Measurements from ENCODE around the gene RBM39. TPM values are rescaled to one million over a fixed set of nuclear protein-coding genes. Genes with fewer than 3 reads are reported as not detected.
A peak's percentile ranks its signal among the peaks of the same experiment; 100 is the strongest.

RBM39 gene
- total RNA-seq, 1 donor from 2014 or later, result 208 TPM

DNA sequence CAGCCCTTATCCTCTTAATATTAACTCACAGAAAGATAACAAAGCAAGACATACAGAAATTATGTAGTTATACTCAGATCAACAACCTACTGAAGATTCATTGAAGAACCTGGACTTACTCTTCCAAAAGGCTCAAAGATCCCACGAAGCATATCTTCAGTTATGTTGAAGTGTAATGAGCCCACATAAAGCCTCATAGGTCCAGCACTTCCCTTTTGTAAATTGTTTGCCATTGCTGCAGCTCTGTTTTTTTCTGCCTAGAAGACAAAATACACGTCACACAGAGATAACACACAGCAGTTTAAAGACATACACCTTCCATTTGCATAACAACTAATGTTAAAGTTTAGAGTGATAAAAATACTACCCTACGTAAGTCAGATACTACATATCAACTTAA lies 20.4 kb downstream of the RBM39 start:
- H3K9me3 Mint-ChIP-seq (ENCODE audit: unreplicated experiment), result no peaks in the 10 kb centered on the region
- no peaks in the 10 kb centered on the region for H3K9me3 ChIP-seq (ENCODE audit: insufficient read depth, low read depth, low read length)
- H3K36me3 Mint-ChIP-seq (ENCODE audit: low read depth, unreplicated experiment), result peaks cover 26% of the 10 kb centered on the region
- H3K4me2 ChIP-seq (ENCODE audit: low read length), result no peak overlapping the region
- H3K27ac Mint-ChIP-seq (ENCODE audit: unreplicated experiment), result peak overlapping the region; percentile 34
- FAIRE-seq (no peak), DNase-seq (ENCODE audit: low read depth) (no peak)
- peaks cover 98% of the 10 kb centered on the region for H4K20me1 ChIP-seq (ENCODE audit: insufficient read depth, low read length)
- H3K4me1 ChIP-seq (ENCODE audit: insufficient read depth, low read length), result peaks cover 4% of the 10 kb centered on the region
- H3K4me3 ChIP-seq (ENCODE audit: insufficient read depth, low read depth, low read length), result no peak overlapping the region
- H3K79me2 ChIP-seq (ENCODE audit: insufficient read depth, low read length), result peaks cover 99% of the 10 kb centered on the region
- no peaks in the 10 kb centered on the region for H3K27me3 Mint-ChIP-seq (ENCODE audit: low read depth, unreplicated experiment)
- peaks cover 8% of the 10 kb centered on the region for H3K4me1 Mint-ChIP-seq (ENCODE audit: low read depth, unreplicated experiment)
- no peak overlapping the region for H2AFZ ChIP-seq (ENCODE audit: low read depth, low read length)
- no peak overlapping the region for H3K4me3 Mint-ChIP-seq (ENCODE audit: unreplicated experiment)
- no peak overlapping the region for H3K9ac ChIP-seq (ENCODE audit: low read length)
- H3K27me3 ChIP-seq (ENCODE audit: insufficient read depth, low read length), result no peaks in the 10 kb centered on the region
- no peak for TF ChIP-seq EZH2 (IDR thresholded peaks at IDR 0.05; ENCODE audit: insufficient read depth, low read length)
- TF ChIP-seq, protein P1, sequence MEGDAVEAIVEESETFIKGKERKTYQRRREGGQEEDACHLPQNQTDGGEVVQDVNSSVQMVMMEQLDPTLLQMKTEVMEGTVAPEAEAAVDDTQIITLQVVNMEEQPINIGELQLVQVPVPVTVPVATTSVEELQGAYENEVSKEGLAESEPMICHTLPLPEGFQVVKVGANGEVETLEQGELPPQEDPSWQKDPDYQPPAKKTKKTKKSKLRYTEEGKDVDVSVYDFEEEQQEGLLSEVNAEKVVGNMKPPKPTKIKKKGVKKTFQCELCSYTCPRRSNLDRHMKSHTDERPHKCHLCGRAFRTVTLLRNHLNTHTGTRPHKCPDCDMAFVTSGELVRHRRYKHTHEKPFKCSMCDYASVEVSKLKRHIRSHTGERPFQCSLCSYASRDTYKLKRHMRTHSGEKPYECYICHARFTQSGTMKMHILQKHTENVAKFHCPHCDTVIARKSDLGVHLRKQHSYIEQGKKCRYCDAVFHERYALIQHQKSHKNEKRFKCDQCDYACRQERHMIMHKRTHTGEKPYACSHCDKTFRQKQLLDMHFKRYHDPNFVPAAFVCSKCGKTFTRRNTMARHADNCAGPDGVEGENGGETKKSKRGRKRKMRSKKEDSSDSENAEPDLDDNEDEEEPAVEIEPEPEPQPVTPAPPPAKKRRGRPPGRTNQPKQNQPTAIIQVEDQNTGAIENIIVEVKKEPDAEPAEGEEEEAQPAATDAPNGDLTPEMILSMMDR (IDR thresholded peaks at IDR 0.05; ENCODE audit: insufficient read depth, low read depth, low read length), result no peak
- H3K27ac ChIP-seq (ENCODE audit: low read depth, low read length), result no peak overlapping the region
- peaks cover 87% of the 10 kb centered on the region for H3K36me3 ChIP-seq (ENCODE audit: insufficient read depth, low read length)

DNA sequence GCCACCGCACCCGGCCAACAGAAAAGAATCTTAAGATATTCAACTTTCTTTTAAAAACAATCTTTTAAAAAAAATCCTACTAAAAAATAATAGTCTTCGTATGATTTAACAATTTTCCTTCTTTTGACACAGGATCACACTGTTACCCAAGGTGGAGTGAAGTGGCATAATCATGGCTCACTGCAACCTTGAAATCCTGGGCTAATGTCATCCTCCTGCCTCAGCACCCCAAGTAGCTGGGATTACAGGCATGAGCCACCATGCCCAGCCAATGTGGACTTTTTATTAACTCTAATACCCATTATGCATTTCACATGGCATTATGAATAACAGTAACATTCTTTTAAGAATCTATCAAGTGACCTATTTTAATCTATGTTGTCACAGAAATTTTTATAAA lies 20.8 kb downstream of the RBM39 start:
- H3K9me3 Mint-ChIP-seq (ENCODE audit: unreplicated experiment), result no peaks in the 10 kb centered on the region
- no peak overlapping the region for H3K4me3 ChIP-seq (ENCODE audit: insufficient read depth, low read depth, low read length)
- H3K27ac Mint-ChIP-seq (ENCODE audit: unreplicated experiment), result peak overlapping the region; percentile 34
- peaks cover 87% of the 10 kb centered on the region for H3K36me3 ChIP-seq (ENCODE audit: insufficient read depth, low read length)
- no peak overlapping the region for H2AFZ ChIP-seq (ENCODE audit: low read depth, low read length)
- TF ChIP-seq, protein P1 (IDR thresholded peaks at IDR 0.05; ENCODE audit: insufficient read depth, low read depth, low read length), result no peak
- TF ChIP-seq EZH2 (IDR thresholded peaks at IDR 0.05; ENCODE audit: insufficient read depth, low read length), result no peak
- no peaks in the 10 kb centered on the region for H3K27me3 ChIP-seq (ENCODE audit: insufficient read depth, low read length)
- H3K4me1 ChIP-seq (ENCODE audit: insufficient read depth, low read length), result peaks cover 4% of the 10 kb centered on the region
- H3K79me2 ChIP-seq (ENCODE audit: insufficient read depth, low read length), result peaks cover 99% of the 10 kb centered on the region
- peaks cover 98% of the 10 kb centered on the region for H4K20me1 ChIP-seq (ENCODE audit: insufficient read depth, low read length)
- H3K9me3 ChIP-seq (ENCODE audit: insufficient read depth, low read depth, low read length), result no peaks in the 10 kb centered on the region
- no peak for FAIRE-seq
- H3K27ac ChIP-seq (ENCODE audit: low read depth, low read length), result no peak overlapping the region
- no peak overlapping the region for H3K9ac ChIP-seq (ENCODE audit: low read length)
- peaks cover 8% of the 10 kb centered on the region for H3K4me1 Mint-ChIP-seq (ENCODE audit: low read depth, unreplicated experiment)
- DNase-seq (ENCODE audit: low read depth), result no peak
- H3K36me3 Mint-ChIP-seq (ENCODE audit: low read depth, unreplicated experiment), result peaks cover 24% of the 10 kb centered on the region
- no peaks in the 10 kb centered on the region for H3K27me3 Mint-ChIP-seq (ENCODE audit: low read depth, unreplicated experiment)
- H3K4me3 Mint-ChIP-seq (ENCODE audit: unreplicated experiment), result no peak overlapping the region
- no peak overlapping the region for H3K4me2 ChIP-seq (ENCODE audit: low read length)

DNA sequence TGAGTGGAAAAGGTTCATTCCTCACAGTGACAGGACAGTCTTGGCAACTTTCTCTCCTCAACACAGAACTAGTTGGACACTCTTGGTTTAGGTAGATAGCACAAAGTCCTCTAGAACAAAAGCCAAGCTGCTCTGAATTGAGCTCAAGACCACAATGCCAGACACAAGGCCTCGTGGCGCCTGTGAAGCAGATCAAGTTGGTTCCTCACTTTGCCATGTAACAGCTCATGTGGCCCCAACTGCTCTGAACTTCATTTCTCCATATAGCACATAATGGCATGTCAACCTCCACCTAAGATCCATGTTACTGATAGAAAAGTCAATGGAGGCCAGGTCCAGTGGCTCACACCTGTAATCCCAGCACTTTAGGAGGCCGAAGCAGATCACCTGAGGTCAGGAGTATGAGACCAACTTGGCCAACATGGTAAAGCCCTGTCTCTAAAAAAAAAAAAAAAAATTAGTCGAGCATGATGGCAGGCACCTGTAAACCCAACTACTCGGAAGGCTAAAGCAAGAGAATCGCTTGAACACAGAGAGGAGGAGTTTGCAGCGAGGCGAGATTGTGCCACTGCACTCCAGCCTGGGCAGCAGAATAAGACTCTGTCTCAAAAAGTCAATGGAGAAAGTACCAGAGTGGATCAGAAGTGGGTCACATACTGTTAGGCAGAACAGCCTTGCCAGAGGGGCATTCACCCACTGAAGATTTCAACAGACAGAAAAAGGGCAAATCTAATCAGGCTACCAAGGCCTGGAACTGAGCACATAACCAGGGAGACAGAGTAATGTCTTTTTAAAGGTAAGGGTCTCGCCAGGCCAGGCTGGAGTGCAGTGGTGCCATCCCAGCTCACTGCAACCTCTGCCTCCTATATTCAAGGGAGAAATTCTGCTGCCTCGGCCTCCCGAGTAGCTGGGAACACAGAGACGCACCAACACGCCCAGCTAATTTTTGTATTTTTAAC lies 21.6 kb downstream of the RBM39 start:
- Mint-ChIP-seq H3K9me3 (ENCODE audit: unreplicated experiment) (no peaks in the 10 kb centered on the region), H3K27me3 (ENCODE audit: low read depth, unreplicated experiment) (no peaks in the 10 kb centered on the region), H3K4me1 (ENCODE audit: low read depth, unreplicated experiment) (peaks cover 8% of the 10 kb centered on the region), H3K36me3 (ENCODE audit: low read depth, unreplicated experiment) (peaks cover 26% of the 10 kb centered on the region), H3K27ac (ENCODE audit: unreplicated experiment) (no peak overlapping the region), H3K4me3 (ENCODE audit: unreplicated experiment) (no peak overlapping the region)
- no peak for DNase-seq (ENCODE audit: low read depth)
- TF ChIP-seq, protein P1 (IDR thresholded peaks at IDR 0.05; ENCODE audit: insufficient read depth, low read depth, low read length), result no peak
- no peak for TF ChIP-seq EZH2 (IDR thresholded peaks at IDR 0.05; ENCODE audit: insufficient read depth, low read length)
- Histone ChIP-seq H3K4me1 (ENCODE audit: insufficient read depth, low read length) (peaks cover 4% of the 10 kb centered on the region), H2AFZ (ENCODE audit: low read depth, low read length) (no peak overlapping the region), H3K27me3 (ENCODE audit: insufficient read depth, low read length) (no peaks in the 10 kb centered on the region), H3K4me3 (ENCODE audit: insufficient read depth, low read depth, low read length) (no peak overlapping the region), H3K79me2 (ENCODE audit: insufficient read depth, low read length) (peaks cover 99% of the 10 kb centered on the region), H3K36me3 (ENCODE audit: insufficient read depth, low read length) (peaks cover 85% of the 10 kb centered on the region), H3K4me2 (ENCODE audit: low read length) (no peak overlapping the region), H4K20me1 (ENCODE audit: insufficient read depth, low read length) (peaks cover 97% of the 10 kb centered on the region), H3K9me3 (ENCODE audit: insufficient read depth, low read depth, low read length) (no peaks in the 10 kb centered on the region), H3K9ac (ENCODE audit: low read length) (no peak overlapping the region), H3K27ac (ENCODE audit: low read depth, low read length) (no peak overlapping the region)
- FAIRE-seq, result no peak
